K562 (cell line): ENCODE measurements around the gene GOLGA8M. TPM values are rescaled to one million over a fixed set of nuclear protein-coding genes. Genes with fewer than 3 reads are reported as not detected.
"Not testable (repeated sequence)": the region's sequence is repeated elsewhere in the genome, so short reads cannot be mapped to it uniquely, and the experiment has no call there.

Experiments
- ATAC-seq: fragments of 200-7000 bp; cut with Tn5 transposase; 3 replicates; pipeline ENCODE4 v1.9.1; 2020; ENCODE audit warnings: moderate library complexity
- BruUV-seq: library from RNA; stranded (reverse); fragments of 400-500 nt; replicated peaks from 2 replicates; lab custom pipeline; 2021; lab: Mats Ljungman, UMichigan
- CTCF ChIA-PET: fragments of 300-600 bp; formaldehyde crosslinking; extraction: SDS; loops from one replicate; lab custom pipeline; 2021; ENCODE audit warnings: low intra/inter-chr PET ratio; lab: Yijun Ruan, JAX
- POLR2A ChIA-PET: fragments of 300-600, 350-650 bp; sonication (Branson Sonifier 250); formaldehyde crosslinking; extraction: SDS; loops from one replicate; lab custom pipeline; 2021; ENCODE audit warnings: antibody characterized with exemption, inconsistent platforms; lab: Yijun Ruan, JAX
- DNase-seq, 4 experiments: peaks; one replicate each; pipeline versions ENCODE4 v3.0.0 to v3.0.0-alpha.2; 2011 to 2018; ENCODE audit warnings: low spot score in 3 of 4, mixed read lengths in 3 of 4; ENCODE audit errors: extremely low read depth in 1 of 4
- FAIRE-seq: peaks from 2 replicates; lab custom pipeline; 2011; peaks lifted over from hg19 to GRCh38; lab: Jason Lieb, UNC
- H2AFZ ChIP-seq: 2 replicates; pipeline ENCODE4 v1.6.0; 2011; ENCODE audit warnings: low read depth, low read length, control low read depth, inconsistent platforms
- H3K27ac ChIP-seq: fragments of 200-600 bp; 3 replicates; pipeline ENCODE4 v1.8.0; 2011; ENCODE audit warnings: low read depth, mild to moderate bottlenecking, control low read depth, inconsistent platforms, low read length, moderate library complexity, mixed read lengths; ENCODE audit errors: extremely low read depth
- H3K27me3 ChIP-seq, 2 experiments: fragments of 300-600 bp in 1 of 2; 2 replicates in 1 of 2; 3 replicates in 1 of 2; pipeline versions ENCODE4 v1.6.0 to v1.8.0; 2011; ENCODE audit warnings: inconsistent platforms in 2 of 2, low read length in 2 of 2, mild to moderate bottlenecking in 1 of 2, mixed read lengths in 1 of 2, moderate library complexity in 1 of 2; ENCODE audit not compliant: control insufficient read depth in 2 of 2, insufficient read depth in 2 of 2
- H3K36me3 ChIP-seq: fragments of 300-600 bp; 3 replicates; pipeline ENCODE4 v1.8.0; 2011; ENCODE audit warnings: mild to moderate bottlenecking, low read length, inconsistent platforms; ENCODE audit not compliant: control insufficient read depth, insufficient read depth
- H3K4me1 ChIP-seq, 2 experiments: fragments of 200-600 bp in 1 of 2; replicated peaks in 1 of 2; 2 replicates in 1 of 2; 3 replicates in 1 of 2; pipeline versions ENCODE4 v1.5.1 to v1.8.0; 2011; ENCODE audit warnings: inconsistent platforms in 2 of 2, low read length in 2 of 2, mild to moderate bottlenecking in 1 of 2, mixed read lengths in 1 of 2, moderate library complexity in 1 of 2; ENCODE audit not compliant: control insufficient read depth in 2 of 2, insufficient read depth in 2 of 2
- H3K4me2 ChIP-seq: 2 replicates; pipeline ENCODE4 v1.6.1; 2011; ENCODE audit warnings: low read length, control low read depth, inconsistent platforms, mixed read lengths; ENCODE audit not compliant: insufficient read depth
- H3K4me3 ChIP-seq: fragments of 200-600 bp; sonication (generic), shearing (Covaris generic); 2 replicates; pipeline ENCODE4 v1.5.1; 2016; ENCODE audit warnings: control low read depth, inconsistent platforms
- H3K79me2 ChIP-seq: fragments of 200-600 bp; 3 replicates; pipeline ENCODE4 v1.8.0; 2011; ENCODE audit warnings: low read length, inconsistent platforms; ENCODE audit not compliant: control insufficient read depth, insufficient read depth
- H3K9ac ChIP-seq, 2 experiments: 2 replicates each; pipeline versions ENCODE4 v1.6.0 to v1.6.1; 2011; ENCODE audit warnings: low read depth in 2 of 2, low read length in 2 of 2, control low read depth in 1 of 2, inconsistent platforms in 1 of 2, mild to moderate bottlenecking in 1 of 2, mixed read lengths in 1 of 2; ENCODE audit not compliant: insufficient read depth in 1 of 2
- H3K9me1 ChIP-seq: one replicate; pipeline ENCODE4 v1.6.0; 2011; ENCODE audit warnings: inconsistent platforms, mild to moderate bottlenecking, low read length, moderate library complexity; ENCODE audit not compliant: control insufficient read depth, insufficient read depth
- H3K9me3 ChIP-seq: replicated peaks from 2 replicates; pipeline ENCODE4 v1.5.1; 2011; ENCODE audit warnings: low read depth, low read length, inconsistent platforms; ENCODE audit not compliant: control insufficient read depth, insufficient read depth
- H4K20me1 ChIP-seq: replicated peaks from 2 replicates; pipeline ENCODE4 v1.6.1; 2011; ENCODE audit warnings: low read length, inconsistent platforms, mixed read lengths; ENCODE audit not compliant: control insufficient read depth, insufficient read depth
- WGBS: fragments of 100-300 bp; shearing (Covaris generic); methylation state at CpG from one replicate; pipeline ENCODE4 v1.1.6; 2016; ENCODE audit warnings: low coverage, mixed read lengths; ENCODE audit not compliant: insufficient coverage; ENCODE audit errors: missing lambda C conversion rate; 5-methylcytosine and 5-hydroxymethylcytosine counted together
- in situ Hi-C: fragments of 300-500 bp; cut with MboI; formaldehyde crosslinking; loops from 4 replicates; pipeline ENCODE4 v1.15.0; 2018; ENCODE audit warnings: inconsistent platforms, mixed read lengths
- intact Hi-C: fragments of 100-400 bp; cut with micrococcal nuclease; formaldehyde crosslinking; loops from 2 replicates; pipeline ENCODE4 v1.14.2; 2022
- polyA plus RNA-seq, 8 experiments: library from polyadenylated mRNA; depleted of rRNA in 4 of 8; stranded (reverse) in 5 of 8; unstranded in 3 of 8; fragments of >200 nt; fragmentation: Nextera tagmentation in 2 of 8; fragmentation: Illumina TruSeq in 1 of 8; extraction: Ambion mirVana in 2 of 8; extraction: Trizol in 1 of 8; gene quantifications; 2 replicates each; pipeline versions ENCODE4 v1.2.1 to v1.2.3, GENCODE V29; 2011 to 2014; ENCODE audit warnings: inconsistent platforms in 1 of 8, missing spikeins in 1 of 8
- total RNA-seq, 7 experiments: library from RNA; depleted of rRNA in 6 of 7; stranded (reverse); fragments of >200 nt in 6 of 7; fragmentation: Illumina TruSeq in 2 of 7; extraction: Trizol in 2 of 7; gene quantifications; 2 replicates each; pipeline versions ENCODE4 v1.2.1 to v1.2.3, GENCODE V29; 2011 to 2021; ENCODE audit warnings: low replicate concordance in 1 of 7

Gene GOLGA8M
- total and polyA plus RNA-seq, 9 of the 15 experiments (the other 6 are each of a cell fraction or from before 2014, with no cell fraction given): not detected

- FAIRE-seq, H3K9ac ChIP-seq, H3K27me3 ChIP-seq, BruUV-seq, POLR2A ChIA-PET, H3K4me1 ChIP-seq, H3K4me2 ChIP-seq, CTCF ChIA-PET, in situ Hi-C loops, DNase-seq, H3K9me1 ChIP-seq, ATAC-seq, H3K79me2 ChIP-seq, H2AFZ ChIP-seq, H3K9me3 ChIP-seq, H3K4me3 ChIP-seq, H3K27ac ChIP-seq, intact Hi-C loops, H4K20me1 ChIP-seq, H3K36me3 ChIP-seq: not testable (repeated sequence)
- no CpG with 5 or more reads among the region's 3 CpGs for WGBS
Observed at GRCh38 chr15:28672122-28672521, 40.1 kb downstream of the GOLGA8M start.

GRCh38 chr15:28666402-28666801 is 45.8 kb downstream of the GOLGA8M start:
- H3K9me3 ChIP-seq, H3K9ac ChIP-seq, H3K36me3 ChIP-seq, intact Hi-C loops, DNase-seq, ATAC-seq, H3K27me3 ChIP-seq, H3K9me1 ChIP-seq, H4K20me1 ChIP-seq, CTCF ChIA-PET, H3K79me2 ChIP-seq, H3K27ac ChIP-seq, POLR2A ChIA-PET, H3K4me3 ChIP-seq, H2AFZ ChIP-seq, H3K4me2 ChIP-seq, BruUV-seq, H3K4me1 ChIP-seq, FAIRE-seq: not testable (repeated sequence)
- in situ Hi-C loops: loop anchor here (10.0 kb wide), 1 partner anchor 462 kb away; no protein-coding TSS in a partner anchor
- WGBS: no CpG with 5 or more reads among the region's 4 CpGs

GRCh38 chr15:28664575-28664974 is 47.6 kb downstream of the GOLGA8M start:
- CTCF ChIA-PET, H3K4me1 ChIP-seq, H3K4me2 ChIP-seq, H2AFZ ChIP-seq, H3K4me3 ChIP-seq, POLR2A ChIA-PET, DNase-seq, H3K9ac ChIP-seq, H4K20me1 ChIP-seq, H3K79me2 ChIP-seq, H3K36me3 ChIP-seq, H3K9me1 ChIP-seq, ATAC-seq, H3K9me3 ChIP-seq, intact Hi-C loops, H3K27me3 ChIP-seq, FAIRE-seq, H3K27ac ChIP-seq, BruUV-seq: not testable (repeated sequence)
- 82% methylated on average over 5 of the region's 6 CpGs for WGBS
- in situ Hi-C loops: loop anchor here (10.0 kb wide), 1 partner anchor 460 kb away; no protein-coding TSS in a partner anchor

- H3K27ac ChIP-seq, H3K4me2 ChIP-seq, H3K9me1 ChIP-seq, H3K9ac ChIP-seq, POLR2A ChIA-PET, intact Hi-C loops, CTCF ChIA-PET, H3K4me3 ChIP-seq, H3K4me1 ChIP-seq, H4K20me1 ChIP-seq, FAIRE-seq, H3K36me3 ChIP-seq, BruUV-seq, H3K9me3 ChIP-seq, H3K27me3 ChIP-seq, DNase-seq, H3K79me2 ChIP-seq, H2AFZ ChIP-seq: not testable (repeated sequence)
- in situ Hi-C loops: loop anchor here (10.0 kb wide), 1 partner anchor 459 kb away; no protein-coding TSS in a partner anchor
- ATAC-seq: peak; percentile 96
- WGBS: no CpG with 5 or more reads among the region's 11 CpGs
Observed at GRCh38 chr15:28663717-28664116, 48.5 kb downstream of the GOLGA8M start.
